ENCODE data around the gene SSB. TPM values are rescaled to one million over a fixed set of nuclear protein-coding genes. Genes with fewer than 3 reads are reported as not detected.

The SSB gene
- total and polyA plus RNA-seq, 9 of the 15 experiments (the other 6 are each of a cell fraction or from before 2014, with no cell fraction given) = 317 to 849 (median 515) TPM

GRCh38 chr2:169824373-169825333 lies 26.0 kb downstream of the SSB start, which contains the start of gene METTL5 (continued):
- TF ChIP-seq NFXL1 (CRISPR knock-in tag; IDR thresholded peaks at IDR 0.05) (no peak), ZNF24 (IDR thresholded peaks at IDR 0.05) (peak; percentile 89), POLR2AphosphoS5 (IDR thresholded peaks at IDR 0.05; ENCODE audit: control insufficient read depth, insufficient read depth, low read depth, low read length) (peak; percentile 84), ZNF140 (CRISPR knock-in tag; IDR thresholded peaks at IDR 0.05) (no peak), SLC30A9 (CRISPR knock-in tag; IDR thresholded peaks at IDR 0.05) (peak; percentile 78; the same call in 1 of the 2 replicates), ELF1 (tag; IDR thresholded peaks at IDR 0.05) (peak; percentile 93), ZNF133 (CRISPR knock-in tag; IDR thresholded peaks at IDR 0.05) (no peak; the same call in 1 of the 2 replicates), DPF2 (IDR thresholded peaks at IDR 0.05) (peak; percentile 42; the same call in 1 of the 2 replicates), TAL1 (IDR thresholded peaks at IDR 0.05) (no peak), IRF2 (CRISPR knock-in tag; IDR thresholded peaks at IDR 0.05) (peak; percentile 72; the same call in 1 of the 2 replicates), ZNF224 (CRISPR knock-in tag; IDR thresholded peaks at IDR 0.05) (peak; percentile 66; the same call in 1 of the 2 replicates), HOXB6 (CRISPR knock-in tag; IDR thresholded peaks at IDR 0.05; ENCODE audit: borderline replicate concordance) (no peak), GABPA (tag; conservative IDR thresholded peaks at IDR 0.05; ENCODE audit: low read depth) (peak; percentile 86), RERE (CRISPR knock-in tag; IDR thresholded peaks at IDR 0.05; ENCODE audit: borderline replicate concordance) (no peak), ILF3 (IDR thresholded peaks at IDR 0.05; ENCODE audit: borderline replicate concordance) (peak; percentile 88), THRAP3 (IDR thresholded peaks at IDR 0.05; ENCODE audit: borderline replicate concordance) (peak; percentile 35; the same call in 1 of the 2 replicates), JUNB (CRISPR knock-in tag; conservative IDR thresholded peaks at IDR 0.05) (no peak)
- TF ChIP-seq, protein P1, sequence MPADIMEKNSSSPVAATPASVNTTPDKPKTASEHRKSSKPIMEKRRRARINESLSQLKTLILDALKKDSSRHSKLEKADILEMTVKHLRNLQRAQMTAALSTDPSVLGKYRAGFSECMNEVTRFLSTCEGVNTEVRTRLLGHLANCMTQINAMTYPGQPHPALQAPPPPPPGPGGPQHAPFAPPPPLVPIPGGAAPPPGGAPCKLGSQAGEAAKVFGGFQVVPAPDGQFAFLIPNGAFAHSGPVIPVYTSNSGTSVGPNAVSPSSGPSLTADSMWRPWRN (IDR thresholded peaks at IDR 0.05; ENCODE audit: low read depth) = no peak
- TF ChIP-seq, protein P2, sequence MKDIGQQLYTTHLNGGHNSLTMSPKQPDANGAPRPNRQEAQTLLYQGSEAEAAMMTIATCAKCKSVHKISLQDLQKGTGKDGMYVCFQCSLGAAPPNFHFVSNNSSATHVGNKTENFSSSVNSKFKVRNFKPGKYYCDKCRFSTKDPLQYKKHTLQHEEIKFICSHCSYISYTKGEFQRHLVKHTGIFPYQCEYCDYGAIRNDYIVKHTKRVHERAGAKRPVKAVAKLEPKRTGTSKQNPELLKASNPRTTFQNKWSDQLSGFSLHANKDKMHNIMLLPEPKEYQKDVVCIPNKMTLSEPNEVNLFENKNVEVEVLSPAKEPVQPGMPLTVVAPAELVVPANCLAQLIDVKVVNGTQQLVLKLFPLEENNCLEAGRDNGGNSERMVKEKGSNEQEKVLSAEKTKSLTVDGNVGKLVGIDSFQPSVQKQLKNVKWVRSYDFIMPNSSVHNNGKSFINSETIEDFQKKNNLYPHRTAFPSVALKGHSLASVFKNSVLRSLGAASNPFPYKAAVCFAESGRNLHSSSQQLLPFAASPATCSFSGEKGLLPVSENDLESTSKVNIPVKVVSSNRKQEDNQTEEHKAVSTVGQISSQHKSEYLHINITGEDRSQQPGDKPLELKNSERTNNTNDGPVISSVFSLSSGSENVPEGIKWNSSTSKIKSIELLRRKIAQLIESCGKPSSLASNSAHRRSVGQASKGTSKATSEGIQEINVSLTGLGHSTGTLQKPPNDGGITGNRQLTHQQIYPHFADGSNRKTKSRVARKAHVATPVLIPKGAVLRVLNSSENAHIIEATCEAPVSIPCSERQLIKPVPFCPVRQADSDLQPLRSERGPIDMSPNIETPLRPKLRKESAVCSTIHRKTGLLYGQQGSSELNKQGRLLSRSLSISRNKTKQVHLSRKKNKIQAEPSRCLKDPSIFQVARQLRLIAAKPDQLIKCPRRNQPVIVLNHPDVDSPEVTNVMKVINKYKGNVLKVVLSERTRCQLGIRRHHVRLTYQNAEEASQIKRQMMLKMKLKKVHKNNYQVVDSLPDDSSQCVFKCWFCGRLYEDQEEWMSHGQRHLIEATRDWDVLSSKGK (CRISPR knock-in tag; IDR thresholded peaks at IDR 0.05) = no peak
